Measurements from ENCODE around the gene EFR3B.

The EFR3B gene

DNA sequence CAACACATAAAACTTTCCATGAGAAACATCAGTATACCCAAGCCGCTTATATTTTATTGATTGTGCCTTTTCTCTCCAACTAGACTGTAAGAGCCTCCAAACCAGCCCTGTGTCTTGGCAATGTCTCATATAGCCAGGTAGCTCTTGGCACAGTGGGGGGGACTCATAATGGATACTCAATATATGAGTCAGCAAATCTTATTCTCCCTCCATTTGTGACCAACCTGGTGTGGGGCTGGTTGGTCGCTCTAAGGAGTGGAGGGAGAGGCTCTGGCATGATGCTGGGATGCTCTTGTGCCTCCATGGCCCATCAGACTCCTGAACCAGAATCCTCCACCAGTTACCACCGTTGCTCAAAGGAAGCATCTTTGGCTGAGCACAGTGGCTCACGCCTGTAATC is 32.0 kb downstream of the EFR3B start:
- no peak overlapping the region for H3K27ac ChIP-seq
- TF ChIP-seq, protein P1, sequence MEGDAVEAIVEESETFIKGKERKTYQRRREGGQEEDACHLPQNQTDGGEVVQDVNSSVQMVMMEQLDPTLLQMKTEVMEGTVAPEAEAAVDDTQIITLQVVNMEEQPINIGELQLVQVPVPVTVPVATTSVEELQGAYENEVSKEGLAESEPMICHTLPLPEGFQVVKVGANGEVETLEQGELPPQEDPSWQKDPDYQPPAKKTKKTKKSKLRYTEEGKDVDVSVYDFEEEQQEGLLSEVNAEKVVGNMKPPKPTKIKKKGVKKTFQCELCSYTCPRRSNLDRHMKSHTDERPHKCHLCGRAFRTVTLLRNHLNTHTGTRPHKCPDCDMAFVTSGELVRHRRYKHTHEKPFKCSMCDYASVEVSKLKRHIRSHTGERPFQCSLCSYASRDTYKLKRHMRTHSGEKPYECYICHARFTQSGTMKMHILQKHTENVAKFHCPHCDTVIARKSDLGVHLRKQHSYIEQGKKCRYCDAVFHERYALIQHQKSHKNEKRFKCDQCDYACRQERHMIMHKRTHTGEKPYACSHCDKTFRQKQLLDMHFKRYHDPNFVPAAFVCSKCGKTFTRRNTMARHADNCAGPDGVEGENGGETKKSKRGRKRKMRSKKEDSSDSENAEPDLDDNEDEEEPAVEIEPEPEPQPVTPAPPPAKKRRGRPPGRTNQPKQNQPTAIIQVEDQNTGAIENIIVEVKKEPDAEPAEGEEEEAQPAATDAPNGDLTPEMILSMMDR (conservative IDR thresholded peaks at IDR 0.05) = no peak

DNA sequence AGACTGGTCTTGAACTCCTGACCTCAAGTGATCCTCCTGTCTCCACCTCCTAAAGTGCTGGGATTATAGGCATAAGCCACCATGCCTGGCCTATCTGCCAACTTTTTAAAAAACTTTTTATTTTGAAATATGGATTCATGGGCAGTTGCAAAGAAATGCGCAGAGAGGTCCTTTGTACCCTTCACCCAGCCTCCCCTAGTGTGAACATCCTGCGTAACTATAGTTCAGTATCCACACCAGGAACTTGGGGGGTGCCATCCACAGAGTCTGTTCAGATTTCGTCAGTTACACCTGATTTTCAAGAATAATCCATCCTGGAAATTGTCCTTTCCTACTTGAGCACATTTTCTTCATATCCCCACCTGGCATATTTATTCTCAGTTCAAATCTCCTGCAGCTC is 33.0 kb downstream of the EFR3B start:
- no peak overlapping the region for H3K27ac ChIP-seq
- TF ChIP-seq, protein P1 (conservative IDR thresholded peaks at IDR 0.05) = no peak

DNA sequence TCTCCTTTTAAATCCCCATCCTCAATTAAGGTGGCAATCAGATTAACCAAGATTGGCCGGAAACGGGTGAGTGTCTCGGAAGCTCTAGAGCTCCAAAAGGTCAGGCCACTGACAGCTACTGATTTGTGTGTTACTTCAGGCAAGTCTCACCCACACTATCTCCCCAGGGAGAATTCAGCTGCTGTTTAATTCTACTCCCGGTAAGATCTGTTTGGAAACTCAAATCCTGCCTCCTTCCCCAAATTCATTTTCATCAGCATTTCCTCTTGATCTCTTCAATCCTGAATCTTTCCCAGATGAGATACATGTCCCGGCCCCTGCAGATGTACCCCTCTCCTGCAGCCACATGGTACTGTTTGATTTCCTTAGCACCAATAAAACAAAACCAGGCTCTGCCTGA is 34.9 kb downstream of the EFR3B start:
- TF ChIP-seq, protein P1 (conservative IDR thresholded peaks at IDR 0.05) = no peak
- H3K27ac ChIP-seq = no peak overlapping the region

DNA sequence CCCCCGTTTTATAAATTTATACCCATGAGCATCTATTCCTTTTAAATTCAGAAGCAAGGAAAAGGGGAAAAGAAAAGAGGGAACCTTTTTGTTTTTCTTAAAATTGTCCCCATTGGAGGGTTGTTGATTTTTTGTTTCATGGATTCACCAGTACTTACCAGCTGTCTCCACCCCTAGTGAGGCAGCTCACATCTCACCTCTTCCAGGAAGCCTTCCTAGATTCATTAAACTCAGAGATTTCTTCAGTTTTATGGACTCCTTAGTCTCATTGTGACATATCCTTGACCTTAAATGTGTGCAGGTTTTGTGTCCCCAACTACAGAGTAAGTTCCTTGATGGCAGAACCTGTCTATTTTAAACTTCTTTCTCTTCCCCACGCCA is 35.9 kb downstream of the EFR3B start:
- TF ChIP-seq, protein P1 (conservative IDR thresholded peaks at IDR 0.05) = no peak
- H3K27ac ChIP-seq = no peak overlapping the region; the same call in 1 of the 2 replicates

DNA sequence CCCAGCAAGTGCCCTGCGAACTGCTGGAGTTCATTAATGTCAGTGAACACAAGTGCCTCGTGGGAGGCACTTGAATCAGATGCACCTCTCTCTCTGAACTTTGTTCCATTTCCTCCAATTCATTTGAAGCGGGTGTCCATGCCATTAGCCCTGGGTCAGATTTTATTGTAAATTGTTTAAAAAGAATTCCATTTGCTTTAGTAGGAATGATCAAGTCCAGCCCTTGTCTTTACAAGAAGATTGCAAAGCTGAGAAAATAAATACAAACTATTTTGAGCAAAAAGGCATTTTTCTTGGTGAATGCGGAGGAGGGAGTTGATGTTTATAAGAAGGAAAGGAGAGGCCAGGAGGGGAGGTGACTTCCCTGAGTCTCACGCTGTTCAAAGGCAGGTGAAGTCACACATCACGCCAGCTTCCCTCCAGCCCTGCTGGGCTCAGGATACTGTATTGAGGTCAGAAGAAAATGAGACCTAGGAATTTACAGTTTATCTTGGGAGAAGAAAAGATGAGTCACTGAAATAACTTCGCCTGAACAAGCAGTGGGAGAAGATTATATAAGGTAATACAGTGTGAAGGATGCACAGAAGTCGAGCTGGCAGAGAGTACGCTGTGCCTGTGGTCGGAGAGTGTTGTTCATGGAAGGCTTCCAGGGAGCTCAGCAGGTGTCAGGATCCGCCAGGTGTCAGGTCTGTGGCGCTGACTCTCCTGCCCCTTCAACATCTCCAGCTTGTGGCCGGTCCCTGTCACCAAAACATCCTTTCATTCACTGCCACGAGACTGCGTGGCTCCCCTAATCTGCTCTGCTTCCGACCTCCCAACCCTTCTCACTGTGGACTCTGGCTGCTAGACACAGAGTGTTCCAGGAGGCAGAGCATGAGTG is 36.5 kb downstream of the EFR3B start:
- peak overlapping the region; percentile 58 for H3K27ac ChIP-seq
- TF ChIP-seq, protein P1 (conservative IDR thresholded peaks at IDR 0.05) = no peak; the same call in 1 of the 2 replicates

DNA sequence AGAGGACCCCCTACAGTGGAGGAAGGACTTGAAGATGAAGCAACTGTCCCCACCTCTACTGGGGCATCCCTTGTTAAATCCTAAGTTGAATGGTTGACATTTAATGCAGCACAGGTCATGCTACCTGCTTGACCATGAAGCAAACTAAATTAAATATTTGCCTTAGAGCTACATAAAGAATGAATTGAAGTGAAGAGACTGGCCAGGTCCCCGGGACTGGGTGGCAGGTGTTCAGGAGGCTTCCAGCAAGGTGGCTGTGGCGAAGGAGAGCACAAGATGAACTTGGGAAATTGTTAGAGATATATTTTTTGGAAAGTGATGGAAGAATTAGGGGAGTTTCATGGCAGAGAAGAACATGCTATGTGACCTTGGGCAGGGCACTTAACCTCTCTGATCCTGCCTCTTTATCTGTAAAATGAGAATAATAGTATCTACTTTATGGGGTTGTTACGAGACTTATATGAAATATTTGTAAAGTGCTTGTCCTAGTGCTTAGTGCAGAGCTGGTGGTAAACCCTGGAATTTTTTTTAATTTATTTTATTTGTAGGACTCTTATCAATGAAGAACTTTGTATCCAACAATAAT is 37.3 kb downstream of the EFR3B start:
- peak overlapping the region; percentile 58 for H3K27ac ChIP-seq
- TF ChIP-seq, protein P1 (conservative IDR thresholded peaks at IDR 0.05) = no peak

DNA sequence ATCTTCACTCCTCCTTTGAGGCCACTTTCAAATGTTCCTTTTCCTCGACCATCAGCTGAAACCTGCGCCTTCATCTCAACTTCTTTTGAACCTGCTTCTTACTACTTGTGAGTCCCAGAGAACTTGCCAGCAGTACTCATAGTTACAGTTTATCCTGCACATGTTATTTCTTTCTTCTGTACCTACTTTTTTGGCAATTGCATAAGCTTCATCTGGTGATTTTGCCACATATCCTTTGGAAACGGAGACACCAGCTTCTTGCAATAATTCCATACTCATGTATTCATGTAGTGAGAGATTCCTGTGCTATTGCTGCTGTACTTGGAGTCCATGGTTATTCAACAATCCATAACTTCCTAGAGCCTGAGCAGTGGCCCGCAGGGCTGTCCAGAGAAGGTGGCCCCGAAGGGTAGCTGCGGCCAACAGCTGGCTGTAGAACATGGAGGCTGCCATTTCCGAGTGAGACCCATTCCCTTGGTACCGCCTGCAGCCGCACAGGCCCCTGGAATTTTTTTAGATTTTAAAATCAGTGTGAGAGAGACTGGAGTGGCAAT is 39.4 kb downstream of the EFR3B start:
- no peak overlapping the region for H3K27ac ChIP-seq
- TF ChIP-seq, protein P1 (conservative IDR thresholded peaks at IDR 0.05) = no peak

Measured in VCaP (cell line).